LNCAP (cell line): Measurements from ENCODE around the gene METAP2.

Experiments
- CTCF ChIP-seq: fragments of 450-650 bp; IDR thresholded peaks from 2 replicates; pipeline ENCODE4 v1.5.1; 2017; ENCODE audit warnings: mild to moderate bottlenecking

METAP2 gene

DNA sequence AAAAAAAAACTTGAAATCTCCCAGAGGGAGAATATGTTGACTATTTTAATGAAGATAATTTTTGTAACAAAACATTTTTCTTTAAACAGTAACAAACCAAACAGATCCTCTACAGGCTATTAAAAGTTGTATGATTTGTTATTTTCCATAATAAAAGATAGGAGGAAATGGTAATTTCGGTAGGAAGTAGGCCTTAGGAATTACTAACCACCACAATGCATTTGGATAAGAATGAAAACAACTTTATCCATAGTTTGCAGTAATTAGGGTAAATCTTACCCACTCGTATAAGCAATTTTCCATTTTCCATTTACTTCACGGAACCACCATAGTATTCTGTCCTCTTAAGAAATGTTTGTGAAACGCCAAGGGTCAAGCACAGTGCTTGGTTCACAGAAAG, 71.4 kb downstream of the METAP2 start:
- TF ChIP-seq CTCF: no peak

DNA sequence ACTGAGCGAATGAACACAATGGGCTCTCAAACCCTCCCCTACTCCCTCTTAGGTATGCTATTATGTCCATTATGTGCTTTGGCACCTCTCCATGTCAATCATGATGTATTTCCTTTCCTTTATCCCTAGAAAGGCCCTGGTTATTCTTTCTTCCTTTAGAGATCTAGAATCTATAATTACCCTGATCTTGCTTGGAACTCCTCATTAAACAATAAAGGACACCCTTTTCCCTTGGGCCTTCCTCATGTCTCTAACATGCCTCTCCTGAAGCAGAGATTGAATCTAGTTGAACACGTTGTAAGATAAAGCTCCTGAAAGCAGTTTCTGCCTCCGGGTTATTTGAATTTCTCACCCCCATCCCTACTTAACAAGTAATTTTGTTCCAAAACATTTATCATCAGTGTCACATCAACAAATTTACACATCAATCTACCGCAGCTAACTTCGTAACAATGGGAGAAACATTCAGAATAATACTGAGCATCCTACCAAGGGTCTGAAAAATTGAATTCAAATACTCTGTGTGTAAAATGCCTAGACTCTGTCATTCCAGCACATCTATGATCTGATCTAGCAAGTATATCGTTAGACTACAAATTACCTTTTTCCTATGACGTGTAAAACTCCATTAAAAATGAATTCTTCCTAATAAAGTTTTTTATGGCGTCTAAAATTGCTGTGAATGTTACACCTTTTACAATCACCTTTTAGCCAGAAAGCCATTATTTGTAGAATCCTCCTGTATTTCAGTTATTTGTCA, 72.0 kb downstream of the METAP2 start:
- no peak for TF ChIP-seq CTCF

GRCh38 chr12:95546491-95546813, 72.5 kb downstream of the METAP2 start:
- no peak for TF ChIP-seq CTCF

DNA sequence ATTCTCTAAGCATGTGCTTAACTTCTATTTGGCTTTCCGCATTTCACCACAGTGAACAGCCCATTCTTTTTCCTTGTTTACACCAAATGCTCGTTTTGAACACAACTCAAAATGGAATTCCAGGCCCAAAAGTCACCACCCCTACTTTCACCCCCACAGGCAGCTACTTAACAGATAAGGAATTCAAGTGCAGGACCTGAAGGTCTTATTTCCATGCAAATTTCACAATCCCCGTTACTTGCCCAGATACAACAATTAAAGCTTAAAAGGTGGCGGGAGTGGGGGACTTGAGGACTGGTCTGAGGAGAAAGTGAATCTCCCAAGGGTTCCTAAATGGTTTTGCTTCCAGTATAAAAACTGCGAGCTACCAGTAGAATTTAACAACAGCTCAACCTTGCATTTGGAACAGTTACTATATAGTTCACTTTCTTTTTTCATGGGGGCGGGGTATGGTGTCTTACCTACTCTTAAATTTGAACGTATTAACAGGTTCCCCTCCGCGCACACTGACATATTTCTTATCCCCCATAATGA, 73.6 kb downstream of the METAP2 start:
- no peak for TF ChIP-seq CTCF

GRCh38 chr12:95548056-95548538, 74.1 kb downstream of the METAP2 start:
- no peak for TF ChIP-seq CTCF

DNA sequence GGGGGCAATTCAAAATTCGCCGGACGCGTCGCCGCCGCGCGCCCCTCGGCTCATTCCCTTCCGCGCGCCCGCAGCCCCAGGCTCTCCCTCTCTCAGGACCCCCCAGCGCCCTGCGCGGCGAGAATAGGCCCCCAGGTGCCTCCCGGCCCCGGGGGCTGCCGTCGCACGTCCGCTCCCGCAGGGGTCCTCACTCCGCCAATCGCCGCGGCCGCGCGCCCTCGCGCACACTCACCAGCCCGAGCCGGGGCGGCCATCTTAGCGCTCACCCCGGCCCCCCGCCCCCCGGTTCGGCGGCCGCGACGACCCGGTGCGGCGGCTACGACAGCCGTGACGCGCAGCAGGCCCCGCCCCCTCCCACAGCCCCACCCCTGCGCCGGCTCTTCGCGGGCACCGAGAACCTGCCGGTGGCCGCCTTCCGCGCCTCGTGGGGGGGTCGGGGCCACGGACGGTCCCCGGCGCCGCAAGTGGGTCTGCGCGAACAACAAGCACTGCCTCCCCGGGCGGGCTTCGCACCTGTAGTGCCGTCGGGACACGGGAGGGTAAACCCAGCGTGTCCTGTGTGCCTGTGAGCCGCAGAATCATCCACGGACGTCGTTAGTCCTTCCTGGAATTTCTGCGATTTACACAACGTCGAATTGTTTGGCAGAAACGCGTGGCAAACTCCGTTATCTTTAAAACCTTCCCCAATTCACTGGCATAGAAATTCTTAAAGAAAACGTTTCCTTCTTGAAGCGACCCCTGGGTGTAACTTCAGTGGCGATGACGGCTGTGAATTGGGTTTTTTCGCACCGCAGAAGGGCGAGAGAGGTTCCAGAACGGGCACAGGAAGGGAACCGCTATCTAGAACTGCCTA, 74.8 kb downstream of the METAP2 start:
- TF ChIP-seq CTCF: no peak

DNA sequence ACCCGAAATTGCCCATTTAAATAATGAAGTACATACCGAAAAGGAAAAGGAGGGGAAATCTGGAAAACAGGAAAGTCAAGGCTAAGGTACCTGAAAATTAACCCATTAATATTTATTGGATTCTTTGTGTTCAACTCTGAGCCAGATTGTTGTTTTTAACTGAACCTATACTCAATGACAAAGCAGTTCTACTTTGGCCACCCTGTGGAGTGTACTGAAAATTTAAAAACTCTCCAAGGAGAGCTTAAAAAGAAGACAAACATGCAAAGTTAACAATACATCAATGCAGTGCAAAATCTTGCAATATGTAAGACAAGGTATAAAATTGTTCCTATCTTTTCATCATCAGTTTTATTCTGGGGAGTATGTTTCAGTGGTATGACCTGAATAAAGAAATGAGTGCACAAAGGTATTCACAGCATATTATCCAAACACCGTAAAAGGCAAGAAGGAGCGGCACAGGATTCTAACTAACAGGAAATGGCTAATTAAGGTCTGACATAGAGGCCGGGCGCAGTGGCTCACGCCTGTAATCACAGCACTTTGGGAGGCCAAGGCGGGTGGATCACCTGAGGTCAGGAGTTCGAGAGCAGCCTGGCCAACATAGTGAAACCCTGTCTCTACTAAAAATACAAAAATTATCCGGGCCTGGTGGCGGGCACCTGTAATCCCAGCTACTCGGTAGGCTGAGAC, 75.6 kb downstream of the METAP2 start:
- TF ChIP-seq CTCF: no peak
